Heart left ventricle (tissue), 13 donors: ENCODE results near the gene KRTAP9-6.

Experiments used
- CTCF ChIP-seq, 12 donors: fragments of 200-600 bp; sonication (generic) in 4 of 12; IDR thresholded peaks; one replicate each; pipeline versions ENCODE4 v1.5.0 to v1.8.0; 2018 to 2022; ENCODE audit warnings: antibody characterized with exemption in 12 of 12, mild to moderate bottlenecking in 5 of 12
- POLR2A ChIP-seq, 2 donors: fragments of 450-650 bp; IDR thresholded peaks; one replicate each; pipeline ENCODE4 v1.6.1; 2017; ENCODE audit warnings: antibody characterized with exemption in 2 of 2, mild to moderate bottlenecking in 2 of 2, moderate library complexity in 2 of 2
- donor health status: ischemic (EF 13 %, LVEDD 7.1; RV severe dilation, severe dysfunction).
- donor health status: DM: no; HTN: yes; CAD: no.
- donor health status: DM: no; HTN: no; CAD: no.
- donor health status: ischemic (EF 25% LVEDD 6.9; RV normal size, moderate dysfunction).
- donor health status: ischemic (EF 25% LVEDD 5.7; RV mildly dilated, moderate dysfunction).
- donor health status: ischemic (EF 35%, LVEDD 5.7; RV mildly dilated, moderate dysfunction).
- donor health status: nonischemic (EF 11% LVEDD 7.7; RV severe dilation, severe dysfunction).
- donor health status: DM: yes; HTN: yes; CAD: no.
- donor health status: PGD.
- donor health status: ischemic (EF 29% LVEDD 5.4; RV normal size, mild dysfunction).
- donor health status: nonischemic (EF 23%, LVEDD 6.1; RV moderate dilation, normal function).

DNA sequence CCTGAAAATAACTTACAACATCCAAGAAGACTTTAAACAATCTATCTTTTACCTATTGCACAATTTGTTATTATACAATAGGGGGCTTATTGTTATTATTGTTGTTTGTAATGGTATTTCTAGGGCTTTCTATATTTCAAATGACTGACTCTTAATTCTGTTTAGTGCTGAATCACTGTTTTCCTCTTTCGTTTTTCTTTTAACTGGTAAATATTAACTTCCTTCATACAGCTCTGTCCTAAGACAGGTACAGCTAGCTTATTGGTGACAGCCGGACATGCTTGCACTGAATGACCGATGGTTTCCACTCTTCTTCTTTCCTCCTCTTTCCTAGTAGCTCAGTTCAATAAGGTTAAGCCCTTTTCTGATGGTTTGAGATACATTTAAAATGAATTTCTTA lies 21.9 kb downstream of the KRTAP9-6 start:
- TF ChIP-seq CTCF (IDR thresholded peaks at IDR 0.05) (no peak), POLR2A (IDR thresholded peaks at IDR 0.05) (no peak)
